HS-27A (cell line): ENCODE measurements around the gene MYOZ3.

Source experiments
- DNase-seq: peaks from one replicate; pipeline ENCODE4 v3.0.0-alpha.2; 2012; ENCODE audit warnings: low read depth, missing footprints

Gene MYOZ3, protein sequence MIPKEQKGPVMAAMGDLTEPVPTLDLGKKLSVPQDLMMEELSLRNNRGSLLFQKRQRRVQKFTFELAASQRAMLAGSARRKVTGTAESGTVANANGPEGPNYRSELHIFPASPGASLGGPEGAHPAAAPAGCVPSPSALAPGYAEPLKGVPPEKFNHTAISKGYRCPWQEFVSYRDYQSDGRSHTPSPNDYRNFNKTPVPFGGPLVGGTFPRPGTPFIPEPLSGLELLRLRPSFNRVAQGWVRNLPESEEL

DNA sequence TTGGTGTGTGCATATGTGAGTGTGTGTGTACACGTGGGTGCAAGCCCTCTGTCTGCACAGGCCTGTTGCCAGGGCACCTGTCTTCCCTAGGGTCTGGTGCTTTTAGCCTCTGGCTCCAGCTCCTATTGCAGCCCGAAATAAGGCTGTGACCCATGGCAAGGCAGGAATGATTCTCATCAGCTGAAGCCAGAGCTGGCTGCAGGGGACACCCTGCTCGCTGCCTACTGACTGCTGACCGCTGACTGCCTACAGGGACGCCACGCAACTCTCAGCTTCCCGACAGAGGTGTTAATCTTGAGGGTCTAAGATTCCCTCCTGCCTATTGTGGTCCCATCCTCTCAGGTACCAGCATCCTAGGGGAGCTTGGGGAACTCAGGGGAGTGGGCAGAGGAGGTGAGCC, at the start of gene MYOZ3:
Gene MYOZ3 (plus strand): TSS at position 166 of the 400 bp plus-strand sequence. CDS start 1,691 bp downstream, outside the sequence.
- no peak for DNase-seq

DNA sequence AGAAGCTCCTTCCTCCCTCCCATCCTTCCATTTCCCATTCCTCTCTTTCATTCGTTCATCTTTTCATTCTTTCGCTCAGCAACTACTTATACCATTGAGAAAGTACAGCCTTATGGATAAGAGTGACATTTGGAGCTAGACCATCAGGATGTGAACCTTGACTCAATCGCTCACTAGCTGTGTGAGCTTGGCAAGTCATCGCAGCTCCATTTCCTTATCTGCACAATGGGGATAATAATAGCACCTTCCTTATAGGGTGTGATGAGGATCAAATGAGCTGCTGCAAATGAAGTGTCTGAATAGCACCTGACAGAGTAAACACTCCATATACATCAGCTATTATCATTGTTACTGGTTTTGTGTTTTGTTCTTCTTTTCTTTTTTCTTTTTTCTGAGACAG, 48.6 kb upstream of the MYOZ3 start:
- no peak for DNase-seq

DNA sequence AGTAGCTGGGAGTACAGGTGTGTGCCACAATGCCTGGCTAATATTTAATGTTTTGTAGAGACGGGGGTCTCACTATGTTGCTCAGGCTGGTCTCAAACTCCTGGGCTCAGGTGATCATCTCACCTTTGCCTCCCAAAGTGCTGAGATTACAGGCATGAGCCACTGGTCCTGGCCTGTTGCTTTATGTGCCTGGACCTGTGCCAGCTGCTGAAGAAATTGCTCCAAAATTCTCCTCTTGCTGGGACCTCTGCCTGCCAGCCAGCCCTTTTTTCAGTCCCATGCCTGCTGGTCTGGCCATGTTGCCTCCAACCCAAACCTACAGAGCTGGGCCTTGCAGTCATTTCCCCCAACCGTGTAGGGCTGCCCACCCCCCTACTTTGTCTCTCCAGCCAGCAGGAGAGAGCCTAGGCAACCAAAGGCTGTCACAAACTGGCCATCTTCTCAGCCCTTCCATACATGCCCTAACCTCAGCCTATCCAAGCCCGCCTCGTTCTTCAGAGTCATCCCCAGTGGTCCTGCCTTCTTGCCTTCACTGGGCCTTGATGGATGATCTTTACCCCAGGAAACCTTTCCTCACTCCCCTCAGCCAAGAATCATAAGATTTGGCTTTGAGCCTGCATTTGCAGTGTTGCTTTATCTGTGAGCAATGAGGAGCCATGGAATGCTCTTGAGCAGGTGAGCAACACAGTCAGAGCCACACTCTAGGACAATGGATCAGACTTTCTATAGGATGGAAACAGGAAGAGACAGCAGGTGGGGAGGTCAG, 48.0 kb upstream of the MYOZ3 start:
- no peak for DNase-seq

DNA sequence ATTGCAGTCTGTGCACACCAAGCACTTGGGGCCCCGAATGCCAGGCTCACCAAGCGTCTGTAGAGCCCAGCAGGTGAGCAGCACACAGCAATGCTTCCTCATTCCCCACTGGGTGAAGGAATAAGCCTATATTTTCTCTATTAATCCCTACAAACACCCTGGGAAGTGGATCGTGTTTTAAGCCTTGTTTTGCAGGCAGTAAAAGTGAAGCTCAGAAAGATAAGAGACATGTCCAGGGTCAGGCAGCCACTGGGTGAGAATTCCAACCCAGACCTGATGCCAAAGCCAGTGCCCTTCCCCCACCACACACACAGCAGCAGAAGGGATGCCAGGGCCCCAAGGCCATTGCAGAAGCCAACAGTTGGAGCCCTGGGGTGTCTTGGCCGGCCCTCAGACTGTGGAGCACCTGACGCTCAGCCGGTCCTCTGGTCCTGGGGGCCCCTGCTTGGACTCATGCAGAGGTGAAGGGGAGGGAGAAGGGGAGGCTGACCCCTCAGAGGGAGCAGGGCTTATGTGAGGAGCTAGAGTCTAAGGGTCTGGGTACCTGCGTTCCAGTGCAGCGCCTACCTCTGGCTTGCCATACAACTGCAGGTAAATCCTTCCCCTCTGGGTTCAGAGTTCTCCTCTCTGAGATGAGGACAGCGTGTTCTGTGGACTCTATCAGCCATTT, 46.9 kb upstream of the MYOZ3 start:
- no peak for DNase-seq

DNA sequence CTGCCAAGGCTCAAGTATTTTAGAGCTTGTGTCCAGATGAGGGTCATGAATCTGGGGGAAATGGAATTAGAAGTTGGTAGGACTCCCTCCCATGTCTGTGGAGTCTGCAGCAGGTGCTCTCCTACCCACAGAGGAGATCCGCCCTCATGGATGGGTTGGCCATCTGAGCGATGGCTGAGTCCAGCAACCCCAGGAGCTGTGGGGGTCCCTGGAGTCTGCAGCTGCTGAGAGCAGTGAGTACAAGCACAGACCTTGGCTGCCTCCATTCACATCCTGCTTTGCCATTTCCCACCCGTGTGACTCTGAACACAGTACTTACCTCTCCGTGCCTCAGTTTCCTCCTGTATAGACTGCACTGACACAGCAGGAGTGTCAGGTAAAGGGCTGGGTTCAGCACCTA, 46.4 kb upstream of the MYOZ3 start:
- no peak for DNase-seq

DNA sequence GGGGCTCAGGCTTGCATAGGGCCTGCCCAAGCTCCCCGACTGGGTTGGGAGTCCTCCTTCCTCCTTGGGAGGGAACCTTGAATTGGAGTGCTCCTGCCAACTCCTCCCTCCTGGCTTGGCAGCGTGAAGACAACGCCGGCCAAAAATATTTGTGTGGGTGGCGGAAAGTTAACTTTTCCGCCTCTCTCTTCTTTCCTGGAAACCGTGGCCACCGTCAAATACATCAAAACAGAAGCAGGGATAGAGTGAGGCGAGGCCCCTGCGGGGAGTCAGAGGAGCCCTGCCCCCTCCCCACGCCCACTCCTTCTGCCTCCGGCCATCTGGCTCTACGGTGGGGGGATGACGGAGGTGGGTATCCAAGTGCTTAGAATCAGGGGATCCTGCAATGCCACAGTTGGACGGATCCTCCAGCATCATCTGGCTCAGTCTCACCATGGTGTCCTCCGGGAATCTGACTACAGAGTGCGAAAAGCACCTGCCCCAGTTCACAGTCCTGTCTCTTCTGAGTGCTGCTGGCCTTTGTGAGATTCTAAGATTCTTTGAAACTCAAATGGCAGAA, 45.8 kb upstream of the MYOZ3 start:
- DNase-seq = no peak

DNA sequence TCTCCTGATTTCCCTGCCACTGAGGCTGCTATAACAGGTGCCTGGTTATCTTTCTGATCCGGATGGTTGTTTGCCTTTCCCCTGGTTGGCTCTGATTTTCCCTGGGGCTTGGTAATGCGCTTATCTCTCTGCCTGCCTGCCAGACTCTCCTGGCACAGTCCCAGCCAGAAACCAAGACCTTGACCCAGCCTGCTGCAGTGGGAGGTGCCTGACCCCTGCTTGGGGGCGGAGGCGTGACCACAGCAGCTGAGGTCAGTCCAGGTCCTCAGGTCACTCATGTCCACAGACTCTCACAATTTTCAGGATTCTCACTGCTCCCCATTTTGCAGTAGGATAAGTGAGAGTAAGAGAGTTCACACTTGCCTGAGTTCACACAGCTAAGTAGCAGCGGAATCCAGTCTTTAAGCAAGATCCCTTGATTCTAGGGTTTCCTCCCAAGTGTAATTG, 45.0 kb upstream of the MYOZ3 start:
- no peak for DNase-seq

DNA sequence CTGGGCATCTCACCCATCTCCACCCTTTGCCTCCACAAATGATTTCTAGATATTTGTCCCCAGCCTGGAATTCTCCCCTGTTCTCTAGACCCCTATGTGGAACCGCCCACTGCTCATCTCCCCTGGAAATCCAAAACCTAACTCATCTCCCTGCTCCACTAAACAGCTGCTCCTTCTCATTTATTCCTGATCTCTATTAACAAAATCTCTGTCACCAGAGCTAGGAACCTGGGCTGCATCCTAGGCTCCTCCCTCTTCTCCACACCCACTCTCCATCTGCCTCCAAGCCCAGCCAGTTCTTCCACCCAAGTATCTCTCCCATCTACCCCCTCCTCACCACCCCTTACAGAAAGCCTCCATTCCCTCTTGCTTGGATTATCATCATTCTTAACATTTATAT, 44.5 kb upstream of the MYOZ3 start:
- DNase-seq = no peak

DNA sequence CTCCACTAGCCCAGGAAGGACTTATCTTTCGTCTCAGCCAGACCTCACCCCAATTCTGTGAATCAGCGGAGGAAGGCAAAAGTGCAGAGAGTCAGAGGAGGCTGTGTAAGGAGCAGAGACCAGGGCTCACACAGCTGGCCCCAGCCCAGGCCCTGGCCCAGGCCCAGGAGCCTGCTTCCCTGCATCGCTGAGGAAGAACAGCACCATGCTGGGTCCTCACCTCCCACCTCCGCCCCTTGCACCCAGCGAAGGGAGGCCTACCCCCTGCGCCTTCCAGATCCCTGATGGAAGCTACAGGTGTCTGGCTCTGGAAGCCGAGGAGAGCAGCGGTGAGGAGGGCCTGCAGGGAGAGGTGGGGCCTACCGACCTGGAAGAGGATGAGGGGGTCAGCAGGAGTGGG, 42.9 kb upstream of the MYOZ3 start:
- DNase-seq = no peak

DNA sequence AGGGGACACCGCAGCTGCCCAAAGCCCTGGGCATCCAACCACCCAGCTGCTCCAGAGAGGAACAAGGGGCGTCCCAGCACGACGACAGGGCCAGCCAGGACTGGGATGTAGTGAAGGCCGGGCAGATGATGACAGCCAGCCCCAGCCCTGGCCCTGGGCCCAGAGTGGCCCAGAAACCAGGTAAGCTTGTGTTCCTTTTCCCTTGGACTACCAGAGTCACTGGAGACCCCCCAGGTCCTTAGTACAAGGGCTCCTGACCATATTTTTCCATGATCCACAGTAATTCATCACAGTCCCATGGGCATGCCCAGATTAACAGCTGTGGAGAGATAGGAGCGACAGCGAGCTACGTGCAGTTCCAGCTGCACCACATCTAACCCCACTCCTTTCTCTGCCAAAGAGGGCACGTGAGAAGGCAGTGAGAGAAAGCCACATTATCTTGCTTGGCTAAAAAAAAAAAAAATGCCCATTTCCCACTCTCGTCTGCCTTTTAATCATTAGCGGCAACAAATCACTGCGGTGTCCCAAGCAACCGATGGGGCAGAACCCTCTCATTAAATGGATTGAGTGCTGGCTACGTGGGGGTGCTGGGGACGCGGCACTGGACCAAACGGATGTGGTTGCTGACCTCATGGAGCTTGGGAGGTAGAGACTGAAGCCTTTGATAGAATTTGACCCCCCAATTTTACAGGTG, 42.3 kb upstream of the MYOZ3 start:
- no peak for DNase-seq

DNA sequence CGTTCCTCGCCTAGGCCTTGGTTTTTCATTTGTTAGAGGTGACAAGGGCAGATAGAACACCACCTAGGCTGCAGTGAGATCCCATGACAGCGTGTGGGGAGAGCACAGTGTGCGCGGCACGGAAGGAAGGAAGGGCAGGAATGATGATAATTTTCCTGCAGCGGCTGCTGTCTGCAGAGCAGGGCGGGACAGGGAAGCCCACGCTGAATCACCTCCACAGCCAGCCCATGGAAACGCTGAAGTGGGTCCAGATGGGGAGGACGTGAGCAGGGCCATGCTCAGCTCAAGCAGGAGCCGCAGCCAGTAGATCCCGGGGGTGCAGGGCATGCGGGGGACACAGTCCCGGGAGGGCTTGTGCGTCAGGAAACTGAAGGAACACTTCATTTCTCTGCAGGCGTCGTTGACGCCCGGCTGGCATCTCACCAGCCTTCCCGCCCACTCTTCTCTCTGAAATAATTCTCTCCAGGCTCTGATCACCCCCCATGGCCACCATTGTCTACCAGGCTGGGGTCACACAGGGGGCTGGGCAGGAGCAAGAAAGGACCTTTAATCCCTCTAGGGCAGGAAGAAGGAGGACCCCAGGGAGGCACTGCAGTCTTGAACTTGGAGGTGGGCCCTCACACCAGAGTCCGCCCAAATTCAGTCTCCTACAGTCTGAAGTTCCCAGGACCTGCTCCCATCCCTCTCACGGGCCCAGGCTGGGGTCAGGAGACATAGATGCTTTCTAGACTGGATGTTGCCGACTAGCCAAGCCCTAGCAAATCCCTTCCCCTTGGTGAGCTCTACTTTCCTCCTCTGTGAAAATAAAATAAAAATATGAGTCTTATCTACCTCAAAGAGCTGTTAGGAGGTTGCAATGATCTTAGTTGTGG, 41.5 kb upstream of the MYOZ3 start:
- no peak for DNase-seq

DNA sequence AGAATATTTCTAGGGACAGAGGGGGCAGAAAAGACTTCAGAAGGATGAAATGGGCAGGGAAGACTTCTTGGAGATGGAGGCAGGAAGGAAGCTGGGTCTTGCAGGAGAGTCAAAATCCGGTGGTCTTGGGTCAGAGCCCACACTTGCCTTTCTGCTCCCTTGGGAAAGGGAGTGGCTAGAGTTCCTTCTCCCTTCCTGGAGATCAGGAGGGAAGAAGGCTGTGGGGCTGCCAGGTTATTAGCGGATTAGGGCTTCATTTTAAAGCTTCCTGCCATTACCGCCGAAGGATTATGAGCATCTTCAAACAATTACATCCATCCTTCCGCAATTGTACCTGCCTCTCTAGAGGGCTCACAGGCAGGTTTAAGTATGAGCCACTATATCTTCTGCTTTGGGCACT, 39.8 kb upstream of the MYOZ3 start:
- DNase-seq = no peak

DNA sequence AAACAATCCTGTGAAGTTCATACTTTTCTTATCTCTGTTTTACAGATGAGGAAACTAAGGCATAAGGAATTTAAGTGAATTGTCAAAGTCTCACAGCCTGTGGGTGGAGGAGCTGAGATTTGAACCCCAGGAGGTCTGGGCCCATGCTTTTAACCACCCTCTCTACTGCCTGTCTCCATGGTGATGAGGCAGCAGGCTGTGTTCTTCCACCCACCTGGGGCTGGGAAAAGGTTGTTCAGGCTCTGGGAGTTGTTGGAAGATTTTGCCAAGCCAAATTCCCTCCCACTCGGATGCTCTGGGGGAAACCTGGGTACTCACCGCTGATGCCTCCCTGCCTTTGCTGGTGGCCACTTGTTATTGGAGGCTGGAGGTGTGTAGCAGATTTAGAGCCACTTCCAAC, 38.9 kb upstream of the MYOZ3 start:
- no peak for DNase-seq

DNA sequence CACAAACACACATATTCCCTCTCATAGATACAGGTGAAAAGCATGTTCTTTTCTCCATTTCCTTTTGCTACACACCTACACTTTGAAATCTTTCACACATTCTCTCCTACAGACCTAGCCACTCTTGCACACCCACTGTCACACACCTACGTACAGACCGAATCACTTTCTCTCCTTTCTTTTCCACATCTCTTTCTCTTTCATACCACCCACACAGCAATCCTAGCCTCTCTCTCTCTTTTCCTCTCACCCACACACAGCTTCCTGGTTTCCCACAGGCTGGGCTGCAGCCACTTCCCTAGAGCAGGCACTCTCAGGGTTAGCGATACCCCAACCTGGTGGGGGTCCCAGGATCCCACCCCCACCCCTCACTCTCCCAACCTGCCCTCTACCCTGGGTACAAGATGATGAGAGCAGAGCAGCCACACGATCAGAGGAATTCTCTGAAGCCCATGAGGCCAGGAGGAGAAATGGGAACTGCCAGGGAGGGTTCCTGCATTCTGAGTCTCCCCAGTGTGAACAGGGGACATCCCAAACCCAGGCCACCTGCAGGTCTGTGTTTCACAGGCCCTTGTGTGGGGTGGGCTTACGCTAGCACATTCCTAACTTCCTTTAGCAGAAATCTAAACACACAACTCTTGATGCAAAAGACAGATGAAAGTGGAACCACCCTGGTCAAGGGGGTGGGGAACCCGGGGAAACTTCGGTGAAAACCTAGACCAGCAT, 37.7 kb upstream of the MYOZ3 start:
- DNase-seq = no peak

DNA sequence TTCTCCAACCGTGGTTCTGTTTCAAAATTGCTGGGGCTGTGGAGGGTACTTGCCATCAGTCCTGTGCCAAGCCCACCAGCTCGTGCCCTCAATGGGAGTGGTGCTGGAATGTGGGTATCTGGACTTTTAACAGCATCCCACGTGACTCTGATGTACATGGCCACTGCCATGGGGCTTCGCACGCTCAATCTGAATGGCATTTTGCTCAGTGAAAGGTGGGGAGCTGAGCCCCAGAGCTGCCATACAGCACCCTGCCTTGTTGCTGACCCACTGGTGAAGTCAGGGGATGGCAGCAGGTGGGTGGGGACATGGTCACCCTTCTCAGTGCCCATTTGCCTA, 37.2 kb upstream of the MYOZ3 start:
- no peak for DNase-seq

DNA sequence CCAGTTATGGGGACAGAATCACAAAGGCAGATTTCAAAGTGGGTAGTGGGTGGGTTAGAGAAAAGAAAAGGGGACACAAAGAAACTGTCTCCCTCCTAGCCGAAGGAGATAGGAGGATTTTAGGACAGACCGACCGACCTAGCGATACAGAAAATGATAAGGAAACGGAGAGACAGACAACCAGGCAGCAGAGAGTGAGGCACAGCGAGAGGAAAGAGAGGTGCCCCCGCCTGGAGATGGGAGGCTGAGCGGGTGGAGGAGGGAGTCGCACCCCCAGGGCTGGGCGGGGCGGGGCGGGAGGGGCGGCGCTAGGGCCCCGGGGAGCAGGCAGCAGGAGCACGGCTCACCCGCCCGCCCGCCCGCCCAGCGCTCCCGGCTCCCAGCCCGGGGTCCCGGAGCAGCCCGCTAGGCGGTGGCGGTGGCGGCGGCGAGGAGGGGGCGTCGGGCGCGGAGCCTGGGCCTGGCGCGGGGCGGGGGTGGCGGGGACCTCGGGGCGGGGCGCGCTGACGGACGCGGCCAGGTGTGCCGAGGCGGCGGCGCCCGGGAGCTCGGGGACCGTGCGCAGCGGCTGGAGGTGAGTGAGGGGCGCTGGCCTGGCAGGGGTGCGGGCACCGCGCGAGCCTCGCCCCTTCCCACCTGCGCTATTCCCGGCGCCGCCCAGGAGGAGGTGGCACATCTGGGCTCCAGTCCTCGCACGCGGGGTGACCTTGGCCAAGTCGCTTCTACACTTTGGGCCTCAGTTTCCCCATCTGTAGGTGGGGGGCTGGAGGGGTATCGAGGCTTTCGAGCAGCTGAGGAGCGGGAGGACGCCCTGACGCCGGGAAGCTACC, 36.5 kb upstream of the MYOZ3 start:
- DNase-seq = no peak

DNA sequence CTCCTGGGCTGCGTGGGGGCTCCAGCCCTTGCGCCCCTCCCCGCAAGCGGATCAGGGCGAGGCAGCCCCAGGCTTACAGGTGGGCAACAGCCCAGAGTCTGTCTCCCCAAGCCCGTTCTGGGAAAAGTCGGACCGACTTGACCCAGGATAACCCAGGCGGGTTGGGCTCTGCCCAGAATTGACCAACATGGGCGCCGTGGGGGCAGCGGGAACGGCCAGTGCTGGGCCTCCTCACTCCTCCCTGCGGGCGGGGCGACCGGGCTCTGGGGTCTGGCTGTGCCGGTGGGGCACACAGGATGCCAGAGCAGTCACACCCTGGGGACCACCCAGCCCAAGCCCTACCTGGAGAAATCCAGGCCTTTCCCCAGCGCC, 35.9 kb upstream of the MYOZ3 start:
- no peak for DNase-seq

DNA sequence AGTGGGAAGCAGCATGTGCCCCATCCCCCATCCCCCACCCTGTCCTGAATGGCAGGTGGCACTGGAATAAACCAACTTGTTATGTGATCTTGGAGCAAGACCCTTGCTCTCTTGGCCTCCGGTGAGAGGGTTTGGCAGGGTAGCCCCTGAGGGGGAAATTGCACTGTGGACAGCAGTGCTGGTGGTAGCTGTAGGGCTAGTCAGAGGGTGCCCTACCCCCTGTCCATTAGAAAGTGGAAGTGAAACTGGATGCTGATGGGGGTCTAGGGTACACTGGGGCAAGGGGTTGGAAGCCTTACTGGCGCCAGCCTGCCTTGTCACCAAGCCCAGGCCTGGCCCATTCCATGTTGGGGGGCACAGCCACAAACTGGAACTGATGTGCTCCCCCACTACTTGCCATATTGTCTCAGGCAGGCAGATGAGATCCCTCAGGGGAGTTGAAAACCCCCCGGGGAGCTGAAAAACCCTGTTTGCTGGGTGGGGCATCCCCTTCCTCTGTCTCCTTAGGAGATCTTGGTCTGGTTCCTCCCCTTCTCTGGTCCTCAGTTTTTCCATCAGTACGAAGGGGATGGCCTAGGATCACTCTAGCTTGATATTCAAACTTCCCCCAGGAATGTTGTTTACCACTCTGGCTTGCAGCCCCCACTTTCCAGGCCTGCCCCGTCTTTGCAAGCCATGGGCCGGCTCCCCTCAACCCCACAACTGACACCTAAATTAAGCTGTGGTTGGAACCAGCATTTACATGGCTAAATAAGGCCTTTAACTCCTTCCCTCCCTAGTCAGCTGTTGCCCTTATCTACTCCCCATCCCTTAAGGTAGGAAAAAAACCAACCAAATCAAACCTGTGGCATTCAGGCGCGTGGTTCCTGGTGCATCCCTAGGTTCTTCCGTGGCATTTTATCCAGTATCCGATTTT, 35.0 kb upstream of the MYOZ3 start:
- no peak for DNase-seq

DNA sequence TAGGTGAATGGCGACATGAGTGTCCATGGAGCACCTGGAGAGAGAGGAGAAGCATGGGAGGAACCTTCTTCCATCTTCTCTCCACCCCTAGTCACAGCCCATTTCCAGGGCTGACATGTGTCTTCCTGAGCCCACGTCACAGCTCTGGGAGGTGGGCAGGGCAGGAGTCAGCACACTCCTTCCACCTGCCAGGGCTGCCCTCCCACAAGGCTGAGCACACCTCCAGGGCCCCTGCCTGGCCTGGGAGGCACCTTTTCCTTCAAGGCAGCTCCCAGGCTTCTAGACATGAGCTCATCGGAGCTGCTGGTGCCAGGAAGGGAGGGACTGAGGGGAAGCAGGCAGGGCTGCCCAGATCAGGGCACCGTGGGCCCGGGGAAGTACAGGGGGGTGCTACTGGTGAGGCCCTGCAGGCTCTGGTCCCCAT, 34.2 kb upstream of the MYOZ3 start:
- no peak for DNase-seq
